Adrenal gland (tissue), 12 donors: ENCODE data around the gene AQP1. TPM values are rescaled to one million over a fixed set of nuclear protein-coding genes. Genes with fewer than 3 reads are reported as not detected.

Experiments used
- DNase-seq, 7 donors: peaks; one replicate each; pipeline ENCODE4 v3.0.0-alpha.2; 2019 to 2020
- H3K27ac ChIP-seq, 5 donors: fragments of 200-600 bp; sonication (generic) in 4 of 5; 1 replicate in 3 of 5; 2 replicates in 2 of 5; pipeline versions ENCODE4 v1.5.1 to v1.8.0; 2016 to 2020; ENCODE audit warnings: mild to moderate bottlenecking in 1 of 5
- H3K27me3 ChIP-seq: fragments of 200-600 bp; 2 replicates; pipeline ENCODE4 v1.8.0; 2021
- H3K36me3 ChIP-seq, 2 donors: fragments of 200-600 bp; replicated peaks in 1 of 2; 1 replicate in 1 of 2; 2 replicates in 1 of 2; pipeline versions ENCODE4 v1.5.1 to v1.8.0; 2018 to 2022
- H3K4me1 ChIP-seq, 2 donors: fragments of 200-600 bp; replicated peaks in 1 of 2; 1 replicate in 1 of 2; 2 replicates in 1 of 2; pipeline versions ENCODE4 v1.5.1 to v1.8.0; 2018 to 2021
- H3K4me3 ChIP-seq, 4 donors: fragments of 200-600 bp; sonication (generic) in 3 of 4; one replicate each; pipeline ENCODE4 v1.5.1; 2016 to 2018
- H3K9me3 ChIP-seq, 3 donors: fragments of 200-600 bp; sonication (generic) in 1 of 3; replicated peaks in 1 of 3; 1 replicate in 2 of 3; 2 replicates in 1 of 3; pipeline versions ENCODE4 v1.5.1 to v1.8.0; 2016 to 2021
- POLR2A ChIP-seq, 2 donors: fragments of 450-650 bp; IDR thresholded peaks; one replicate each; pipeline ENCODE4 v1.6.1; 2017; ENCODE audit warnings: antibody characterized with exemption in 2 of 2, mild to moderate bottlenecking in 2 of 2, moderate library complexity in 1 of 2
- WGBS, 4 donors: extraction: QIAGEN DNeasy Blood & Tissue Kit in 2 of 4; methylation state at CpG; one replicate each; pipeline versions ENCODE4 v1.1.5 to v1.1.7; 2013 to 2017; 5-methylcytosine and 5-hydroxymethylcytosine counted together
- intact Hi-C, 2 donors: fragments of 100-400 bp; cut with DNase I; formaldehyde crosslinking; loops; one replicate each; pipeline versions ENCODE4 v1.14.1 to v1.15.0; 2022 to 2023
- polyA plus RNA-seq, 3 donors: library from polyadenylated mRNA; stranded (reverse); fragments of 200-250 nt in 2 of 3; fragments of 350-450 nt in 1 of 3; fragmentation: Illumina TruSeq in 1 of 3; extraction: RNeasy Lipid Tissue Mini Kit (QIAGEN cat#74804) in 1 of 3; gene quantifications; one replicate each; pipeline ENCODE4 v1.2.3, GENCODE V29; 2013 to 2014
- total RNA-seq, 9 donors: library from RNA; depleted of rRNA in 4 of 9; stranded (reverse); fragments of >200 nt in 4 of 9; fragments of 120-200 nt in 1 of 9; fragmentation: NEBNext Ultra II Directional in 1 of 9; extraction: Animal tissue kit (Norgen Biotek cat#: 25700) in 1 of 9; gene quantifications; one replicate each; pipeline versions ENCODE4 v1.1.0 to v1.2.4, GENCODE V29; 2013 to 2023
- TF ChIP-seq, protein P1 (sequence below), 6 experiments: fragments of 450-650 bp in 4 of 6; fragments of 200-600 bp in 2 of 6; sonication (generic) in 1 of 6; IDR thresholded peaks; 1 replicate in 5 of 6; 2 replicates in 1 of 6; pipeline versions ENCODE4 v1.5.1 to v1.8.0; 2016 to 2021; ENCODE audit warnings: antibody characterized with exemption in 6 of 6, mild to moderate bottlenecking in 2 of 6, moderate library complexity in 1 of 6
- donor health status: healthy with polysubstance abuse.
- donor health status: Bipolar disorder and iron deficiency.
- donor health status: DM: yes; HTN: yes; CAD: no.
- donor health status: DM: no; HTN: no; CAD: no.
- donor health status: DM: no; HTN: no; CAD: no.
- donor health status: DM: yes; HTN: yes; CAD: no.

Gene AQP1
- total and polyA plus RNA-seq, 12 donors: 7.6 to 77.4 (median 40.5) TPM

DNA sequence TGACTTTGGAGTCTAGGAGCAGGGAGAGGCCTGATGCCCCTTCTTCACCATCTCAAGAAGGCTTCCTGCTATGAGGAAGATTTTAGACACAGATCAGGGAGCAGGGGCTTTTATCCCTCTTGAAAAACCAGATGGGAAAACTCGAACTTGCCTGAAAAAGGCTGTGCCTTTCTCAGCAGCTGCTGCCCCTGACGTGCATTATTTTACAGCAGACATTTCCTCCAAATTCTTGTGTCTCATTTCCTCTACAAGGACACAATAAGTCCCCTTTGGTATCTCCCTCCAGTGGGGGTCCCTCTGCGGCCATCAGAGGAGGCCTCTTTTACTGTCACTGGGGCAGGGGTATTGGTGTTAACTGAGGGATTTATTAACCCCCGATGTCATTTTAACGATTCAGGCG, 38.0 kb upstream of the AQP1 start:
- no peak for TF ChIP-seq POLR2A (IDR thresholded peaks at IDR 0.05)
- TF ChIP-seq, protein P1, sequence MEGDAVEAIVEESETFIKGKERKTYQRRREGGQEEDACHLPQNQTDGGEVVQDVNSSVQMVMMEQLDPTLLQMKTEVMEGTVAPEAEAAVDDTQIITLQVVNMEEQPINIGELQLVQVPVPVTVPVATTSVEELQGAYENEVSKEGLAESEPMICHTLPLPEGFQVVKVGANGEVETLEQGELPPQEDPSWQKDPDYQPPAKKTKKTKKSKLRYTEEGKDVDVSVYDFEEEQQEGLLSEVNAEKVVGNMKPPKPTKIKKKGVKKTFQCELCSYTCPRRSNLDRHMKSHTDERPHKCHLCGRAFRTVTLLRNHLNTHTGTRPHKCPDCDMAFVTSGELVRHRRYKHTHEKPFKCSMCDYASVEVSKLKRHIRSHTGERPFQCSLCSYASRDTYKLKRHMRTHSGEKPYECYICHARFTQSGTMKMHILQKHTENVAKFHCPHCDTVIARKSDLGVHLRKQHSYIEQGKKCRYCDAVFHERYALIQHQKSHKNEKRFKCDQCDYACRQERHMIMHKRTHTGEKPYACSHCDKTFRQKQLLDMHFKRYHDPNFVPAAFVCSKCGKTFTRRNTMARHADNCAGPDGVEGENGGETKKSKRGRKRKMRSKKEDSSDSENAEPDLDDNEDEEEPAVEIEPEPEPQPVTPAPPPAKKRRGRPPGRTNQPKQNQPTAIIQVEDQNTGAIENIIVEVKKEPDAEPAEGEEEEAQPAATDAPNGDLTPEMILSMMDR (IDR thresholded peaks at IDR 0.05): no peak
- intact Hi-C loops: no loop called here
- DNase-seq: no peak
- no peaks in the 10 kb centered on the region for H3K9me3 ChIP-seq
- WGBS, 4 donors: 82 to 89% (median 85%) methylated on average over 6 of the region's 6 CpGs
- no peak overlapping the region for H3K4me3 ChIP-seq
- H3K27ac ChIP-seq: no peak overlapping the region
- H3K27me3 ChIP-seq: no peaks in the 10 kb centered on the region
- H3K36me3 ChIP-seq: no peaks in the 10 kb centered on the region
- H3K4me1 ChIP-seq: no peaks in the 10 kb centered on the region

DNA sequence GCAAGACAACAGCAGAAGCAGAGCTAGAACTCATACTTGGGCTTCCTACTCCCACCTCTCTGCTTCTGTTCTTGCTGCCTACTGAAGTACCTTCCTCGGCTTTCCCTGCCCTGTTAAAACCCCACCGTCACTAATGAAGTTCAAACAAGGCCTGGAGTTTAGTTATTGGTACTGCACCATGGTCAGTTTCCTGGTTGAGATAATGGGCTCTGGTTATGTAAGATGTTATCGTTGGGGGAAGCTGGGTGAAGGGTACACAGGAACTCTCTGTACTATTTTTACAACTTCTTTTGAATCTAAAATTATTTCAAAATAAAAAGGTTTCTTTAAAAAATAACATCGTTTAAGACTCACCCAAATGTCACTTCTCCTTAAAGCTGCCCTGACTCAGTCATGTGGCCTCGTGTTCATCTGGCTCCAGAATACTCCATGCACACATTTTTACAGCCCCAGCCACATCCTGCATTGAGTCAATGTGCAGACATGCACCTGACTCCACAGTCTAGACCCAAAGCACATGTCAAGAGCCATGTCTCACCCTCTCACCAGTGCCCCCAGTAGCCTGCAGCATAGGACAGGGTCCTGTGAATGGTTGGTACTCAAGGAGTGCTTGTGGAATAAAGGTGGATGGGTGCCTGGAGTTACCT, 36.9 kb upstream of the AQP1 start:
- Histone ChIP-seq H3K9me3 (no peaks in the 10 kb centered on the region), H3K27me3 (no peaks in the 10 kb centered on the region), H3K4me1 (no peaks in the 10 kb centered on the region), H3K4me3 (no peak overlapping the region), H3K27ac (no peak overlapping the region), H3K36me3 (no peaks in the 10 kb centered on the region)
- DNase-seq: no peak
- intact Hi-C loops: no loop called here
- WGBS, 4 donors: 87 to 90% (median 88%) methylated on average over 5 of the region's 5 CpGs
- no peak for TF ChIP-seq POLR2A (IDR thresholded peaks at IDR 0.05)
- TF ChIP-seq, protein P1 (IDR thresholded peaks at IDR 0.05): no peak

DNA sequence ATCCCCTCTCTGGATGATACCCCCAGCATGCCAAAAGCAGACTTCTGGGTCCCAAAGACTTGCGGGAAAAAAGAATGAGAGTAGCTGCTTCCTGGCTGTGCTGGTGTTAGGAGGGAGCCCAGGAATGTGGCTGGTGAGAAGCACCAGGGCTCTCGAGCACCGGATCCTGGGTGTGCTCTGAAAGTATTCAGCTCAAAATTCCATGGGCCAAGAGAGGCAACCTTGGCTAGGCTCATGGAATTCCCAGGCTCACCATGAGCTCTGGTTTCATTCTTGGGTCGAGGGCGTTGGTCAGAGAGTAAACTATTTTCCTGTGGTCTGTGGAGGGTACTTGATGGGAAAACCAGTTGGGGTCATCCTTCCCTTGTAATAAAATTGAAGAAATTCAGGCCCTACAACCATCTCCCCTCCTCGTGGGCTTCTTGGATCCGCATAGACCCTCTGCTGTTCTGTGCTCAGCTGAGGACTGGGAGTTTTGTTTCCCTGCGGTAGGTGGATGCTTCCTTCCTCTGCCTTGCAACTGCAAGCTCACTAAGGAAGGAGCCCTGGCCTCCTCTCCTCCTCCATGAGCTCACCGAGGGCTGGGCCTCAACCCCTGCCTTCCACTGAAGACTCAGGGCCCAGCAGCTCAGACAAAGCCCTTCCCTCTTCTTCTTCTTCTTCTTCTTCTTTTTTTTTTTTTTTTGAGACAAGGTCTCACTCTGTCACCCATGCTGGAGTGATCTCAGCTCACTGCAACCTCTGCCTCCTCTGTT, 34.5 kb upstream of the AQP1 start:
- intact Hi-C loops: no loop called here
- WGBS, 4 donors: 80 to 92% (median 87%) methylated on average over 8 to 9 of the region's 9 CpGs
- Histone ChIP-seq H3K9me3 (no peaks in the 10 kb centered on the region), H3K4me1 (no peaks in the 10 kb centered on the region), H3K4me3 (no peak overlapping the region), H3K36me3 (no peaks in the 10 kb centered on the region), H3K27me3 (no peaks in the 10 kb centered on the region), H3K27ac (no peak overlapping the region)
- TF ChIP-seq POLR2A (IDR thresholded peaks at IDR 0.05): no peak
- TF ChIP-seq, protein P1 (IDR thresholded peaks at IDR 0.05): no peak
- no peak for DNase-seq

DNA sequence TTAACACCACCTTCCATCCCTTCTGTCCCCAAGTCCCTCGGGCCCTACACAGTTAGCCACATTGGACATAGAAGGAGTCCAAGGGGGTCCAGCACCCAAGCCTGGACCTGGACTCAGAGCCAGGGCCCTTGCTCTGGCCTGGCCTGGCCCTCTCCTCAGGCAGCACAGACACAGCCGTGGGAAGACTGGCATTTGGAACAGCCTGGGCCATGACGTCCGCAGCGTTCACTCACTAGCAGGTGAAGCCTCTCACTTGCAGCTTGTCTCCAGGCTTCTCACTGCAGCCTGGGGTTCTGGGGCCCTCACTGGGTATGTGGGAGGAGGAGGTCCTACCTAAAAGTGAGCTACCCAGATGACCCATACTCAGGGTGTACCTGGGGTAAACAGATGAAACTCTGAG, 33.7 kb upstream of the AQP1 start:
- H3K36me3 ChIP-seq: no peaks in the 10 kb centered on the region

More for the DNA sequence above, 33.7 kb upstream of the AQP1 start:
- DNase-seq: no peak
- no peak for TF ChIP-seq POLR2A (IDR thresholded peaks at IDR 0.05)
- TF ChIP-seq, protein P1 (IDR thresholded peaks at IDR 0.05): no peak
- no peak overlapping the region for H3K27ac ChIP-seq
- 89 to 100% (median 98%) methylated on average over 1 to 5 of the region's 5 CpGs for WGBS, 4 donors
- H3K27me3 ChIP-seq: no peaks in the 10 kb centered on the region
- intact Hi-C loops: no loop called here
- no peaks in the 10 kb centered on the region for H3K4me1 ChIP-seq
- H3K4me3 ChIP-seq: no peak overlapping the region
- H3K9me3 ChIP-seq: no peaks in the 10 kb centered on the region
